HT1080 (cell line): ENCODE data around the gene CENPF. TPM values are rescaled to one million over a fixed set of nuclear protein-coding genes. Genes with fewer than 3 reads are reported as not detected.

Experiments
- DNase-seq: peaks from one replicate; pipeline ENCODE4 v3.0.0-alpha.2; 2015; ENCODE audit warnings: low read depth
- total RNA-seq: library from RNA; depleted of rRNA; stranded (reverse); fragments of >200 nt; shearing (Covaris generic); gene quantifications from 2 replicates; pipeline ENCODE4 v1.2.3, GENCODE V29; 2014

CENPF gene
- total RNA-seq, 1 experiment from 2014 or later, result 67.4 TPM

DNA sequence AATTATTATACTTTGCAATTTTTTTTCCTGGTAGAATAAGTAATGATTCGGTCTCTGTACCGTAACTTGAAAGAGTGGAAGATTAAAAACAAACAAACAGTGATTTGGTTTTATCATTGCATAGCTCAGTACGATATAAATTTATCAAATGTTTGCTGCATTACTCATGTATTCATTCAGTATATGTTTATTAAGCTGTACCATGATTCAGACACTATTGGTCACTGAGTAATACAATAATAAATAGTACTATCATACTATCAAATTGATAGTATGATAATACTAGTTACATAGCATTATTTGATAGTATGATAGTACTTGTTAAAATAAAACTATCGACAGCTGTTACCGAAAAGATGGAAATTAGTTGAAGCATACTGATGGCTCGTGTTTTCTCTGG lies 12.1 kb downstream of the CENPF start:
- DNase-seq, result no peak

DNA sequence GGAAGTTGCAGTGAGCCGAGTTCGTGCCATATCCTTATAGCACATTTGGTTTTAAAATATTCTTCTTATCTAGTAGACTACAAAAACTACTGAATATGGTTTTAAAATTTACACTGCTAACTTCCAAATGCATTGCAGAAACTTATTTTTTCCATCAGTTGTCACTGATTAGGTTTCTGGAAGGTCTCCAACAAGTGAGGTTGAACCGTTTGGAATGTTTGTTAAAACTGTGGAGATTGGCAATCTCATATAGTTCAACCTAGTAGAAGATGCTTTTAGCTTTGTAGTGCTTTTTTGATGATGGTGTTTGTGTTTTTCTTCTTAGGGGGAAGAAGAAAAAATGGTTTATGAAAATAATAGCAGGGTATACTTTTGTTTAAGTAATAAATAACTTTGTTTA lies 12.9 kb downstream of the CENPF start:
- DNase-seq, result no peak

DNA sequence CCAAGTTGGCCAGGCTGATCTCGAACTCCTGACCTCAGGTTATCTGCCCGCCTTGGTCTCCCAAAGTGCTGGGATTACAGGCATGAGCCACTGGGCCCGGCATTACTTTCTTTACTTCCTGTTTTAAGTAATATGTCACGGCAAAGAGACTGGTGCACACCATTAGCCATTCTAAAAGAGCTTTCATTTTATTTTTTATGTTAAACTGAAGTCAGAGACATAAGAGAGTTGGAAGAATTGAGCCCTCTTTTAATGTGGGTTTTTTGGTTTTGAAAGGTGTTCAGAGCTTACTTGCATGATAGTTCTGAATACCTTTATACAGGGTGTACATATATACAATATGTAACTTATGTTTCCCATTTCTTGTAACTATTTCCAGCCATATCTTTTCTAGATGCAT lies 14.3 kb downstream of the CENPF start:
- no peak for DNase-seq

DNA sequence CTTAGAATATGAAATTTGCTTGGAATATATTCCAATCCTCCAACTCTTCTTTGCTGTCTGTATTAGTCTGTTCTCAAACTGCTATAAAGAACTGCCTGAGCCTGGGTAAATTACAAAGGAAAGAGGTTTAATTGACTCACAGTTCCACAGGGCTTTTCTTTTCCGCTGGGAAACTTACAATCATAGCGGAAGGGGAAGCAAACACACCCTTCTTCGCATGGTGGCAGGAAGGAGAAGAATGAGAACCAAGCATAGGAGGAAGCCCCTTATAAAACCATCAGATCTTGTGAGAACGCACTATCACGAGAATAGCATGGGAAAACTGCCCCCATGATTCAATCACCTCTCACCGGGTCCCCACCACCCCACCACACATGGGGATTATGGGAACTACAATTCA lies 14.8 kb downstream of the CENPF start:
- DNase-seq, result no peak

DNA sequence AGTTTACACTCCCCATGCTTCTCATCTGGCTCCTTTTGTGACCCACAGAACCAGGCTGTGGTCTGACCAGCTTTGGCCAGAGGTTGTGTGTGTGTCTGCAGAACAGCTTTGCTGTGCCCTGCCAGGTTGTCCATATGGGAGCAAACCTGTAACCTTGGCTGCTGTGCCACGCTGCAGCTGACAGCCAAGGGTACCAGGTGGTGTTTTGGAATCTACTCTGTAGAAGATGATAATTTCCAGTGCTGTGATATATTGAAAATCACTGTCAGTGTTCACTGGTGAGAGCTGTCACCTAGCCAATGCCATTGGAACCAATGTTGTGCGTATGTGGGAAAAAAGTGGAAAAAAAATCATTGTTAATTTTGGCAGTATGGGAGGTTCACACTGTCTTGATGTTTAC lies 18.2 kb downstream of the CENPF start:
- DNase-seq, result no peak

DNA sequence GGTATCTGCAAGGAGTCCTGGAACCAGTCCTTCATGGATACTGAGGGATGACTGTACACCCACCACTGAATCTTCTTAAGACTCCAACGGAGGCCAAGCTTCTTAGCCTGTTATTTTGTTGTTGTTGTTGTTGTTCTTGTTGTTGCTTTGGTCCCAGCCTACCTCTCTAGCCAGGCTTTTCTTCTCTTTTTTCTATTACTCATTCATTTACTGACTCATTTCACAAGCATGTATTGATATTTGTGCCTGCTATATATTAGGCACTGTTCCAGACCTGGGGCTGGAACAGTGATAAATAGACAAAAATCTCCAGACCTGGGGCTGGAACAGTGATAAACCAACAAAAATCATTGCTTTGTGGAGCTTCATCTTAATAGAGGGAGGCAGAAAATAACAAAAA lies 20.4 kb downstream of the CENPF start:
- DNase-seq, result peak; percentile 15

DNA sequence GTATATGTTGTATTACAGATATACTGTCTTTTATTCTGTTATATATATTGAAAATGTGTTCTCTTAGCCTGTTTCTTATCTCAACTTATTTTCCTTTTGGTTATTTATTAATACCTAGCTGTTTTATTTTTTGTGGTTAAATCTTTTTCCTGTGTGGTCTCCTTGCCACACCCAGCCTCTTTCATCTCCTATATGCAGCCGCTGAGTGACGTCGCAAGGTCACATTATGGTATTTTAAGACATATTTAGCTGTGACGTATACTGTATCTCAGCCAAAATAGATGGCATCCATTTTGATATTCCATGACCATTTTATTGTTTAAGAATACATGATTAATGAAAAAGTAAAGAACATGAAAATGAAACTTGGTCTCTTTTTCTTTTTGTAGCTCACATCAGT lies 29.1 kb downstream of the CENPF start:
- DNase-seq, result no peak

DNA sequence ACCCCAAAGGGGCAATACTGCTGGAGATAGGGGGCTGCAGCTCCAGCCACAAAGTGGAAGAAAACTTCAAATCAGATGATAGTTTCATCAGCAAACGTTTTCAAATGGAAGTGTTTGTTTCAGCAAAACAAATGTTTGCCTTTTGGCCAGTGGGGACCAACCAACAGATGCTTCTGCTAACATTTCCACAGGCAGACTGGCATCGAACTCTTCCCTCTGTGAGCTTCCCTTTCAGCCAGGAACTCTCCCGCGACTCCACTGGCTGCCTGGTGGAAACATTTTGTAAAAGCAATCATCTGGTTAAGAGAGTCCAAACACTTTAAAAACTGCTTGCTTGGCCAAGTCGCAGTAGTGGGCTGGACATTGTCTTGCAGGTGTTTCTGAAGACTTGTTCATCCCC lies 30.7 kb downstream of the CENPF start:
- no peak for DNase-seq

DNA sequence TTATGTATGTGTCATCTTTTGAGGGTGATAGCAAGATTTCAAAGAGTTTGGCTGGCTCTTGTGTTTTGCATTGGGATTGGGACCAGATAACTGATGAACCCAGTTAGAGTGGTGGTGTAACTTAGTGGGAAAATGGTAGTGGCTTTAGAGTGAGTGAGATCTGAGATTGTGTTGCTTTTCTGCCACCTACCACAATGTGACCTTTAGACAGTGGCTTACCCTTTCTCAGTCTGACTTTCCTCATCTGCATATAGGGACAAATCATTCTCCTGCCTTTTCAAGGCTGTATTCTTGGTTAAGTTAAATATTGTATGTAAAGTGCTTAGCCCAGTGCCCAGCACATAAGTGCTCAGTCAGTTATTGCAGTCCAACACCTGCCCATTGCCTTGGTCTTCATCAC lies 31.3 kb downstream of the CENPF start:
- no peak for DNase-seq

DNA sequence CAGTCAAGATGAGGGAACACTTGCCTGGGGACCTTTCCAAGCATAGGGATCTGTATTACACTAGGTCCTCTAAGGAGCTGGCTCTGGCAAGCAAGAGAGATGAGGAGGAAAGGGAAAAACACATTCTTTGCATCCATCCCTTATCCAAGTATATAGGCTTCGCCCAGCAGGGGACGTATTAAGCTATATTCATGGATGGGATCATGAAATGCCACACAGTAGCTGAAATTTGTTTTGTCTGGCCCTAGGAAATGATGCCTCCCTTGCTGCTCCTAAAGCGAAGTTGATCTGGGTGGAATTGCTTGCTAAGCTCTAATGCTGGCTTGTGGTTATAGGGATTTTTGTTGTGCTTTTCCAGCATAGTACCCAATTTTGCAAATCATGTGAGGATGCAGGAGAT lies 32.1 kb downstream of the CENPF start:
- no peak for DNase-seq

DNA sequence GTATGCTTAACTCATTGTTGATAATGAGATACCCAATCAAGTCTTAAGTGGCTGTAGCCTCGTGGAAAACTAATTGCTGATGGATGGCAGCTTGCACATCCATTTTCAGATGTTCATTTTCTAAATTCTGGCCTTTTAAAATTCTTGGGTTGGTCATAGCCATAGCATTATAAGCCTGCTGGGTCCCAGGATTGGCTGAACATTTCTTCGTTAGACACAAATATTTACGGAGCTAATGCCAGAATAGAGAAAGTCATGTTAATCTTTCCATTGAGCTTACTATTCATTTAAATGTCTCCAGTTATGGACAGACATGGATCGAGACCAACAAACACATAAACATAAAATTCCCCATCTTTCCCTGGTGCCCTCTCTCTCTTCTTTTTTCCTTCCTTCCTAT lies 32.5 kb downstream of the CENPF start:
- no peak for DNase-seq

DNA sequence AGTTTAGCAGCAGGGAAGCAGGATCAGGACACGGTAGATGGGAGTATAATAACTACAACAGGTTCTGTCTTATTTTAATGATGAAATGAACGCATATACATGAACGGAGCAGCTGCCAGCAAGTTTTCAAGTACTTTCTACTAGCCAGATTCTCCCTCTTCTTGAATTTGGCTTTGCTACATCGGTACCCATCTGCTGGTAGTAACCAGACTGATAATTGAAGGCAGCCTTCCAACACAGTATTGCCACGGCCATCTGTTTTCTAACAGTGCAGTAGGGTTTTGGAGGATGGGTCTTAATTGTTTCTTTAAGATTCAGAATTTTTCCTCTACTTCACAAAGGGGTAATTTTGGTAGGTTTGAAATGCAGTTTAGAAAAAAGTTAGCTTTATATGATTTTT lies 33.4 kb downstream of the CENPF start:
- DNase-seq, result no peak

DNA sequence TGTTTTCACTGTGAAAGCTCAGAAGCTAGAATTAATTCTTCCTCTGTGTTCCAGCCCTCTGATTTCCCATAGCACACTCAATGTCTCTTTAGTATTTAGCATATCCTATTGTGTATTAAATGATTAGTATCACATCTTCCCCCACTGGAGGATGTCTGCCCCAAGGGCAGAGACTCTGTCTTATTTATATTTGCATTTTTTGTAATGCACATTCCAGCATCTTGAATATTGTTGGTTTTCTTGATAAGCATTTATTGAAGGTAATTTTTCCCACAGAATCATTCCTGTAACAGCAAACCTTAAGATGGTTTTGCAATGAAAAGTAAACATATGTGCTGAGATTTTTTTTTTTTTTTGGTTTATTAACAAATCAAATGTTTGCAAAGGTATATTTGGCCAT lies 34.1 kb downstream of the CENPF start:
- no peak for DNase-seq

DNA sequence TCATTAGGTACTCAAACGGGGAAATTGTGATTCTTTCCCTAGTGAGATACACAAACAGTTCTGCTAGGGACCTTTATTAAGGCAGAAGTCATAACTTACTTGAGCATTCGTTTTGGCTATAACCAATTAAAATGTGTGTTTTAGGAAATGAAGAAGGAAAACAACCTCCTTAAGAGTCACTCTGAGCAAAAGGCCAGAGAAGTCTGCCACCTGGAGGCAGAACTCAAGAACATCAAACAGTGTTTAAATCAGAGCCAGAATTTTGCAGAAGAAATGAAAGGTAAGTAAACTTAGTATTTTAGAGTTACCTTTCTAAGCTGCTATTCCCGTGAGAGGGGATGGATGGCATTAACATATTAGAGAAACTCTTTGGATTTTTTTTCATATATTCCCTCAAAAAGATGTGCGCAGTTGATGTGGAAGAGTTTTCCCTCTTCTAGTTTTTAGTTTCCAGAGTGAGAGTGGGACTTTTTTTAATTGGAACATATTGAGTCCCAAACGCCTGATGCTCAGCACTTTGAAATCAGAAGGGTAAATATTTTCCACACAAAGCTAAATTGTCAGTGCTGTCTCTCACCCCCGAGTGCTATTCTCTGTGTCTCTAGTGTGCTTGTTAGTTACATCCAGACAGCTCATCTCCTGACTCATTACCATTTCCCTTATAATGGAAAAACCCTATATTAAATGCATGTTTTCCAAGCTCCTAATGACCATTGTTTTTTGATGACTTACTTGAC lies 34.9 kb downstream of the CENPF start:
- DNase-seq, result peak; percentile 41

DNA sequence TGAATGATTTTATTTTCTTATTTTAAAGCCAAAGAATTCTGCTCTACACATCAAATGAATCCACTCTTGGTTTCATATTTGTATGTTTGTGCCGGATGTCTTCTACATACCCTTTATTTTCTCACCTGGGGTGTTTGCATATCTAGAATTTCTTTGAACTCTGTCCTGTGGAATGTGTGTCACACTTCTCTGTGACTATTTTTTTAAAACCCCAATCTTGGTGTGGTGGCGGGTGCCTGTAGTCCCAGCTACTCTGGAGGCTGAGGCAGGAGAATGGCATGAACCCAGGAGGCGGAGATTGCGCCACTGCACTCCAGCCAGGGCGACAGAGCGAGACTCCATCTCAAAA lies 35.4 kb downstream of the CENPF start:
- DNase-seq, result no peak

DNA sequence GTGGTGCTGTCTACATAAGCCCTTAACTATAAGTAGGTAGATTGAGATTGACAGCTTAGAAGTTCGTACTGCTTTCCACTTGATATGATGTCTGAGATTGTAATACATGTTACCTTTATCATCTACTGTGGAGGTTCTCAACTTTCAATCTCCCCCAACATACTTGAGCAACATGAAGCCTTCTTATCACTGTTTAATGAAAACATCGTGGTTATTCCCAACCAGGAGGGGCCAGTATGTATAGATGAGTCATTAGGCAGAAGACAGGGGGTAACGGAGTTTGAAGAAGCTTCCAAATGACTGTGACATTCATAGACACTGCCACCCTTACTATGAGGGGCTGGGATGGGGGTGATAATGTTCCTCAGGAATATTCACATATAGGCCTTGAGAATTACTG lies 36.0 kb downstream of the CENPF start:
- no peak for DNase-seq

DNA sequence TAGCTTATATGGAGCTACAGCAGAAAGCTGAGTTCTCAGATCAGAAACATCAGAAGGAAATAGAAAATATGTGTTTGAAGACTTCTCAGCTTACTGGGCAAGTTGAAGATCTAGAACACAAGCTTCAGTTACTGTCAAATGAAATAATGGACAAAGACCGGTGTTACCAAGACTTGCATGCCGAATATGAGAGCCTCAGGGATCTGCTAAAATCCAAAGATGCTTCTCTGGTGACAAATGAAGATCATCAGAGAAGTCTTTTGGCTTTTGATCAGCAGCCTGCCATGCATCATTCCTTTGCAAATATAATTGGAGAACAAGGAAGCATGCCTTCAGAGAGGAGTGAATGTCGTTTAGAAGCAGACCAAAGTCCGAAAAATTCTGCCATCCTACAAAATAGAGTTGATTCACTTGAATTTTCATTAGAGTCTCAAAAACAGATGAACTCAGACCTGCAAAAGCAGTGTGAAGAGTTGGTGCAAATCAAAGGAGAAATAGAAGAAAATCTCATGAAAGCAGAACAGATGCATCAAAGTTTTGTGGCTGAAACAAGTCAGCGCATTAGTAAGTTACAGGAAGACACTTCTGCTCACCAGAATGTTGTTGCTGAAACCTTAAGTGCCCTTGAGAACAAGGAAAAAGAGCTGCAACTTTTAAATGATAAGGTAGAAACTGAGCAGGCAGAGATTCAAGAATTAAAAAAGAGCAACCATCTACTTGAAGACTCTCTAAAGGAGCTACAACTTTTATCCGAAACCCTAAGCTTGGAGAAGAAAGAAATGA lies 37.6 kb downstream of the CENPF start:
- DNase-seq, result no peak

DNA sequence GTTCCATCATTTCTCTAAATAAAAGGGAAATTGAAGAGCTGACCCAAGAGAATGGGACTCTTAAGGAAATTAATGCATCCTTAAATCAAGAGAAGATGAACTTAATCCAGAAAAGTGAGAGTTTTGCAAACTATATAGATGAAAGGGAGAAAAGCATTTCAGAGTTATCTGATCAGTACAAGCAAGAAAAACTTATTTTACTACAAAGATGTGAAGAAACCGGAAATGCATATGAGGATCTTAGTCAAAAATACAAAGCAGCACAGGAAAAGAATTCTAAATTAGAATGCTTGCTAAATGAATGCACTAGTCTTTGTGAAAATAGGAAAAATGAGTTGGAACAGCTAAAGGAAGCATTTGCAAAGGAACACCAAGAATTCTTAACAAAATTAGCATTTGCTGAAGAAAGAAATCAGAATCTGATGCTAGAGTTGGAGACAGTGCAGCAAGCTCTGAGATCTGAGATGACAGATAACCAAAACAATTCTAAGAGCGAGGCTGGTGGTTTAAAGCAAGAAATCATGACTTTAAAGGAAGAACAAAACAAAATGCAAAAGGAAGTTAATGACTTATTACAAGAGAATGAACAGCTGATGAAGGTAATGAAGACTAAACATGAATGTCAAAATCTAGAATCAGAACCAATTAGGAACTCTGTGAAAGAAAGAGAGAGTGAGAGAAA lies 38.4 kb downstream of the CENPF start:
- no peak for DNase-seq

DNA sequence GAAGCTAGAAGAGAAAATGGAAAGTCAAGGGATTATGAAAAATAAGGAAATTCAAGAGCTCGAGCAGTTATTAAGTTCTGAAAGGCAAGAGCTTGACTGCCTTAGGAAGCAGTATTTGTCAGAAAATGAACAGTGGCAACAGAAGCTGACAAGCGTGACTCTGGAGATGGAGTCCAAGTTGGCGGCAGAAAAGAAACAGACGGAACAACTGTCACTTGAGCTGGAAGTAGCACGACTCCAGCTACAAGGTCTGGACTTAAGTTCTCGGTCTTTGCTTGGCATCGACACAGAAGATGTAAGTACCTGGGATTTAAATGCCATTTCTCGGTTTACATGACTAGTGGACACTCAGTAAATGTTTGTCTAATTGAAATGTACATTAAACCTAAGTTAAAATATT lies 40.0 kb downstream of the CENPF start:
- DNase-seq, result no peak

DNA sequence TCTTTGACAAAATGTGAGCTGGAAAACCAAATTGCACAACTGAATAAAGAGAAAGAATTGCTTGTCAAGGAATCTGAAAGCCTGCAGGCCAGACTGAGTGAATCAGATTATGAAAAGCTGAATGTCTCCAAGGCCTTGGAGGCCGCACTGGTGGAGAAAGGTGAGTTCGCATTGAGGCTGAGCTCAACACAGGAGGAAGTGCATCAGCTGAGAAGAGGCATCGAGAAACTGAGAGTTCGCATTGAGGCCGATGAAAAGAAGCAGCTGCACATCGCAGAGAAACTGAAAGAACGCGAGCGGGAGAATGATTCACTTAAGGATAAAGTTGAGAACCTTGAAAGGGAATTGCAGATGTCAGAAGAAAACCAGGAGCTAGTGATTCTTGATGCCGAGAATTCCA lies 42.7 kb downstream of the CENPF start:
- no peak for DNase-seq

DNA sequence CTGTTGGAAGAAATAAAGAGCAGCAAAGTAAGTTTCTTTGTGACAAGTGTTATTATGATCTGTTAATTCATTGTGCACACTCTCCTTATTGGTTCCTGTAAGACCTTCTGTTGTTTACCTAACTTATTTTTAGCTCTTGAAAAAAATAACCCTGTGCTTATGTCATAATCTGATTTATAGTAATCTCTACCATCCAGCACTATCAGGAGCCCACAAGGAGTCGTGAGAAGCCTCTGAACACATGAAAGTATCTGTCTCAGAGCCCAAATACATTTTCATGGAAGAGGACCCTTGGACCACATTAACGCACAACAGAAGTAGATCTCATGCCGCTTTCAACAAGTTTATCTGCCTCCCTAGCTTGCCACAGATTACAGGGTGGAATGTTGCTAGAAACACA lies 45.8 kb downstream of the CENPF start:
- no peak for DNase-seq

DNA sequence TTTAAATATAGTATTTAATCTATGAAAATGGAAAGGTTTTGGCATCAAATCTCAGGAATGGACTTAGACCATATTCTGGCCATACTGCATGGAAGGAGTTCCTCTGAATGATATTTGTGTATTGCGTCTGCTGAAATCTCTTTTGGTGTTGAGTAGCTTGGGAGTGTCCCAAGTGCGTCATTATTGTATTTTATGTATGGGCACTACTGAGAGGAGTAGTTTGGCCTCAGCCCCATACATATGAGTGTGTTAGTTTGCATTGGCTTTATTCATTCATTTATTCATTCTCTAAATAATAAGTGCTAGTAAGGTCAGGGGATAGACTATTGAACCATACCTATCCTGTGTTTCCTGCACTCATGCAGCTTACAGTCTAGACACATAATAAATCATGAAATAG lies 46.6 kb downstream of the CENPF start:
- no peak for DNase-seq

DNA sequence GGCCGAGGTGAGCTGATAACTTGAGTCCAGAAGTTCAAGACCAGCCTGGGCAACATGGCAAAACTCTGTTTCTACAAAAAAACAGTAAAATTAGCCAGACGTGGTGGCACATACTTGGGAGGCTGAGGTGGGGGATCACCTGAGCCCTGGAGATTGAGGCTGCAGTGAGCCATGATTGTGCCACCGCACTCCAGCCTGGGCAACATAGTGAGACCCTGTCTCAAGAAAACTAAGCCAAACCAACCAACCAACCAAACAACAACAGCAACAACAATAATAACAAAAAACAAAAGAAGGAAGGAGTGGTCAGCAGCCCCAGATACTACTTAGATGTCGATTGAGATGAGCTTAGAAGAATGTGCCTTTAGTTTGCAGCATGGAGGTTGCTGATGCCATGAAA lies 47.7 kb downstream of the CENPF start:
- no peak for DNase-seq
